ENCODE data around the gene ARL2BP. TPM values are rescaled to one million over a fixed set of nuclear protein-coding genes. Genes with fewer than 3 reads are reported as not detected.
A peak's percentile ranks its signal among the peaks of the same experiment; 100 is the strongest.
"Not testable (repeated sequence)": the region's sequence is repeated elsewhere in the genome, so short reads cannot be mapped to it uniquely, and the experiment has no call there.

ARL2BP gene
- total and polyA plus RNA-seq, 5 donors: 44.8 to 58.4 (median 51.6) TPM

GRCh38 chr16:57264381-57264780 is 19.3 kb downstream of the ARL2BP start:
- Histone ChIP-seq H3K4me1 (ENCODE audit: control insufficient read depth, insufficient read depth, low read length) (peaks cover 2% of the 10 kb centered on the region), H3K9me3 (ENCODE audit: control insufficient read depth, low read length) (no peaks in the 10 kb centered on the region), H3K27ac (ENCODE audit: low read length) (no peak overlapping the region), H3K4me3 (ENCODE audit: low read length) (no peak overlapping the region), H3K27me3 (ENCODE audit: control insufficient read depth, insufficient read depth) (no peaks in the 10 kb centered on the region)
- ATAC-seq: no peak
- no peak for DNase-seq
- 90% methylated on average over 8 of the region's 8 CpGs for WGBS
- intact Hi-C loops (cut with DNase I): no loop called here

GRCh38 chr16:57264950-57265371 is 19.9 kb downstream of the ARL2BP start:
- Histone ChIP-seq H3K9me3 (ENCODE audit: control insufficient read depth, low read length) (no peaks in the 10 kb centered on the region), H3K4me3 (ENCODE audit: low read length) (no peak overlapping the region), H3K27ac (ENCODE audit: low read length) (peak overlapping the region; percentile 25), H3K4me1 (ENCODE audit: control insufficient read depth, insufficient read depth, low read length) (peaks cover 3% of the 10 kb centered on the region), H3K27me3 (ENCODE audit: control insufficient read depth, insufficient read depth) (no peaks in the 10 kb centered on the region)
- intact Hi-C loops (cut with DNase I): no loop called here
- DNase-seq: no peak
- WGBS: 94% methylated on average over 11 of the region's 11 CpGs
- no peak for ATAC-seq

- H3K4me3 ChIP-seq (ENCODE audit: low read length): no peak overlapping the region
- peaks cover 3% of the 10 kb centered on the region for H3K4me1 ChIP-seq (ENCODE audit: control insufficient read depth, insufficient read depth, low read length)
- no peaks in the 10 kb centered on the region for H3K27me3 ChIP-seq (ENCODE audit: control insufficient read depth, insufficient read depth)
- peak; percentile 85 to 93 (median 92) for DNase-seq
- H3K9me3 ChIP-seq (ENCODE audit: control insufficient read depth, low read length): no peaks in the 10 kb centered on the region
- peak overlapping the region; percentile 94 for H3K27ac ChIP-seq (ENCODE audit: low read length)
- intact Hi-C loops (cut with DNase I): no loop called here
- ATAC-seq: peak; percentile 92 to 93
- 34% methylated on average over 16 of the region's 16 CpGs for WGBS
These were observed 20.9 kb downstream of the ARL2BP start for GRCh38 chr16:57265850-57266530.

GRCh38 chr16:57266531-57267260 is 21.6 kb downstream of the ARL2BP start:
- Histone ChIP-seq H3K27me3 (ENCODE audit: control insufficient read depth, insufficient read depth) (no peaks in the 10 kb centered on the region), H3K4me1 (ENCODE audit: control insufficient read depth, insufficient read depth, low read length) (peaks cover 3% of the 10 kb centered on the region), H3K4me3 (ENCODE audit: low read length) (no peak overlapping the region), H3K27ac (ENCODE audit: low read length) (peak overlapping the region; percentile 94), H3K9me3 (ENCODE audit: control insufficient read depth, low read length) (no peaks in the 10 kb centered on the region)
- WGBS: 50% methylated on average over 6 of the region's 6 CpGs
- no peak for DNase-seq
- ATAC-seq: no peak
- intact Hi-C loops (cut with DNase I): no loop called here

GRCh38 chr16:57267343-57267742 is 22.3 kb downstream of the ARL2BP start:
- H3K27ac ChIP-seq (ENCODE audit: low read length); intact Hi-C loops (cut with DNase I): not testable (repeated sequence)
- WGBS: 63% methylated on average over 2 of the region's 2 CpGs

GRCh38 chr16:57268804-57269800 is 24.0 kb downstream of the ARL2BP start:
- Histone ChIP-seq H3K4me1 (ENCODE audit: control insufficient read depth, insufficient read depth, low read length) (peaks cover 3% of the 10 kb centered on the region), H3K4me3 (ENCODE audit: low read length) (no peak overlapping the region), H3K9me3 (ENCODE audit: control insufficient read depth, low read length) (no peaks in the 10 kb centered on the region), H3K27me3 (ENCODE audit: control insufficient read depth, insufficient read depth) (no peaks in the 10 kb centered on the region), H3K27ac (ENCODE audit: low read length) (peak overlapping the region; percentile 78)
- peak; percentile 81 to 86 for ATAC-seq
- intact Hi-C loops (cut with DNase I): no loop called here
- WGBS: 45% methylated on average over 14 of the region's 14 CpGs
- DNase-seq: peak; percentile 80 to 89 (median 86)

More at GRCh38 chr16:57267343-57267742, 22.3 kb downstream of the ARL2BP start:
- H3K4me3 ChIP-seq (ENCODE audit: low read length); H3K4me1 ChIP-seq (ENCODE audit: control insufficient read depth, insufficient read depth, low read length); H3K9me3 ChIP-seq (ENCODE audit: control insufficient read depth, low read length); ATAC-seq; H3K27me3 ChIP-seq (ENCODE audit: control insufficient read depth, insufficient read depth); DNase-seq: not testable (repeated sequence)

- intact Hi-C loops (cut with DNase I): no loop called here
- Histone ChIP-seq H3K27ac (ENCODE audit: low read length) (no peak overlapping the region), H3K4me1 (ENCODE audit: control insufficient read depth, insufficient read depth, low read length) (peaks cover 3% of the 10 kb centered on the region), H3K4me3 (ENCODE audit: low read length) (no peak overlapping the region), H3K27me3 (ENCODE audit: control insufficient read depth, insufficient read depth) (no peaks in the 10 kb centered on the region), H3K9me3 (ENCODE audit: control insufficient read depth, low read length) (no peaks in the 10 kb centered on the region)
- DNase-seq (no peak), ATAC-seq (no peak)
- WGBS: 74% methylated on average over 25 of the region's 25 CpGs
These were observed 25.4 kb downstream of the ARL2BP start for GRCh38 chr16:57270221-57271062.

- Histone ChIP-seq H3K27me3 (ENCODE audit: control insufficient read depth, insufficient read depth) (no peaks in the 10 kb centered on the region), H3K9me3 (ENCODE audit: control insufficient read depth, low read length) (no peaks in the 10 kb centered on the region), H3K27ac (ENCODE audit: low read length) (no peak overlapping the region), H3K4me1 (ENCODE audit: control insufficient read depth, insufficient read depth, low read length) (peaks cover 3% of the 10 kb centered on the region), H3K4me3 (ENCODE audit: low read length) (no peak overlapping the region)
- ATAC-seq (no peak), DNase-seq (no peak)
- 85% methylated on average over 7 of the region's 7 CpGs for WGBS
- intact Hi-C loops (cut with DNase I): no loop called here
These were observed 25.9 kb downstream of the ARL2BP start for GRCh38 chr16:57271063-57271345.

- WGBS: 82% methylated on average over 5 of the region's 5 CpGs
- H3K27me3 ChIP-seq (ENCODE audit: control insufficient read depth, insufficient read depth): no peaks in the 10 kb centered on the region
- peaks cover 3% of the 10 kb centered on the region for H3K4me1 ChIP-seq (ENCODE audit: control insufficient read depth, insufficient read depth, low read length)
- intact Hi-C loops (cut with DNase I): no loop called here
- DNase-seq (no peak), ATAC-seq (no peak)
- no peak overlapping the region for H3K4me3 ChIP-seq (ENCODE audit: low read length)
- H3K27ac ChIP-seq (ENCODE audit: low read length): no peak overlapping the region
- H3K9me3 ChIP-seq (ENCODE audit: control insufficient read depth, low read length): no peaks in the 10 kb centered on the region
These were observed 26.9 kb downstream of the ARL2BP start for GRCh38 chr16:57271867-57272495.

- ATAC-seq: peak in 1 of 2 donors; percentile 40
- H3K4me1 ChIP-seq (ENCODE audit: control insufficient read depth, insufficient read depth, low read length): peaks cover 3% of the 10 kb centered on the region
- intact Hi-C loops (cut with DNase I): no loop called here
- DNase-seq: peak in 2 of 3 donors; percentile 51 to 62
- H3K4me3 ChIP-seq (ENCODE audit: low read length): no peak overlapping the region
- no peaks in the 10 kb centered on the region for H3K9me3 ChIP-seq (ENCODE audit: control insufficient read depth, low read length)
- no peaks in the 10 kb centered on the region for H3K27me3 ChIP-seq (ENCODE audit: control insufficient read depth, insufficient read depth)
- WGBS: 39% methylated on average over 1 of the region's 1 CpG
- no peak overlapping the region for H3K27ac ChIP-seq (ENCODE audit: low read length)
These were observed 28.3 kb downstream of the ARL2BP start for GRCh38 chr16:57273359-57273758.

Data from right cardiac atrium (tissue), 5 donors.